GM12801 (cell line): ENCODE measurements around the gene ADAMTS18.

Experiments
- TF ChIP-seq, protein P1 (sequence below): IDR thresholded peaks from one replicate; pipeline ENCODE4 v1.5.1; 2011; ENCODE audit warnings: control low read depth; ENCODE audit not compliant: insufficient read length; ENCODE audit errors: extremely low read depth

The ADAMTS18 gene

DNA sequence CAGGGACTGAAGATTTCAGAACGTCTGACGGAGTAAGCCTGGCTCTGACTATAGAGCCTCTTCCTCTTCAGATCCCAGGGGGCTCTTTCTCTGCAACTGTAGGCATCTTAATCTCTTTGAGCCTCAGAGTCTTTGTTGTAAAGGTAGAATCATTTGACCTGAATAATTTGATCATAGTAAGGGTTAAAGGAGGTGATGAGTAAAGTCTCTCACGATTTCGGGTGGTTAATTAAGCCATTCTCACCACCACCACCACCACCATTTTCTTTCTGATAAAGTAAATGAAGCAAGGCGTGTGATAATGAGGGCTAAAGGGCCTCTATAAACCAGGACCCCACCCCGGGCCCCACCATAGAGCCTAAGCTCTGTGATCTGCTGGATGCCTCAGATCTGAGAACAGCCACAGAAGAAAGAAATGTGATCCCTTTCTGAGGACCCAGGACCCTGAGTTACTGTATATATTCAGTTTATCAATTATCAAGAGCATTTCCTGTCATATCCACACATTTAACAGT, 33.0 kb upstream of the ADAMTS18 start:
- TF ChIP-seq, protein P1, sequence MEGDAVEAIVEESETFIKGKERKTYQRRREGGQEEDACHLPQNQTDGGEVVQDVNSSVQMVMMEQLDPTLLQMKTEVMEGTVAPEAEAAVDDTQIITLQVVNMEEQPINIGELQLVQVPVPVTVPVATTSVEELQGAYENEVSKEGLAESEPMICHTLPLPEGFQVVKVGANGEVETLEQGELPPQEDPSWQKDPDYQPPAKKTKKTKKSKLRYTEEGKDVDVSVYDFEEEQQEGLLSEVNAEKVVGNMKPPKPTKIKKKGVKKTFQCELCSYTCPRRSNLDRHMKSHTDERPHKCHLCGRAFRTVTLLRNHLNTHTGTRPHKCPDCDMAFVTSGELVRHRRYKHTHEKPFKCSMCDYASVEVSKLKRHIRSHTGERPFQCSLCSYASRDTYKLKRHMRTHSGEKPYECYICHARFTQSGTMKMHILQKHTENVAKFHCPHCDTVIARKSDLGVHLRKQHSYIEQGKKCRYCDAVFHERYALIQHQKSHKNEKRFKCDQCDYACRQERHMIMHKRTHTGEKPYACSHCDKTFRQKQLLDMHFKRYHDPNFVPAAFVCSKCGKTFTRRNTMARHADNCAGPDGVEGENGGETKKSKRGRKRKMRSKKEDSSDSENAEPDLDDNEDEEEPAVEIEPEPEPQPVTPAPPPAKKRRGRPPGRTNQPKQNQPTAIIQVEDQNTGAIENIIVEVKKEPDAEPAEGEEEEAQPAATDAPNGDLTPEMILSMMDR = no peak

DNA sequence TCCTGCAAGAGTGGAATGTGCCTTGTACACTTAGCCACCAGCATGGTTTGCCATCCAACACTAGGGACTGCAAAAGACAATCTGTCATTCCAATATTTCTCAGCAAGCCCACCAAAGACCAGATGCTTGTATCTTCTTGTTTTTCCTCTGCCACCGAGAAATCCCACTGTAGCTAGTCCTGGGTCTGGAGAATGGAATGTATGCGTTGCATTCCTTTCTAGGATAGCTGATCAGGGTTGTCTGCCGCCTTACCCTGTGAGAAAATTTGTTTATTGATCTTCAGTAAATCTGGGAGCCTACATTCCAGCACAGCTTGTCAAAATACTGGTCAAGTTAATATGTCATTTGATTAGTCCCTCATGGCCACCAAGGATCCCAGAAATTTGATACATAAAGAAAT, 28.1 kb upstream of the ADAMTS18 start:
- TF ChIP-seq, protein P1 = no peak

DNA sequence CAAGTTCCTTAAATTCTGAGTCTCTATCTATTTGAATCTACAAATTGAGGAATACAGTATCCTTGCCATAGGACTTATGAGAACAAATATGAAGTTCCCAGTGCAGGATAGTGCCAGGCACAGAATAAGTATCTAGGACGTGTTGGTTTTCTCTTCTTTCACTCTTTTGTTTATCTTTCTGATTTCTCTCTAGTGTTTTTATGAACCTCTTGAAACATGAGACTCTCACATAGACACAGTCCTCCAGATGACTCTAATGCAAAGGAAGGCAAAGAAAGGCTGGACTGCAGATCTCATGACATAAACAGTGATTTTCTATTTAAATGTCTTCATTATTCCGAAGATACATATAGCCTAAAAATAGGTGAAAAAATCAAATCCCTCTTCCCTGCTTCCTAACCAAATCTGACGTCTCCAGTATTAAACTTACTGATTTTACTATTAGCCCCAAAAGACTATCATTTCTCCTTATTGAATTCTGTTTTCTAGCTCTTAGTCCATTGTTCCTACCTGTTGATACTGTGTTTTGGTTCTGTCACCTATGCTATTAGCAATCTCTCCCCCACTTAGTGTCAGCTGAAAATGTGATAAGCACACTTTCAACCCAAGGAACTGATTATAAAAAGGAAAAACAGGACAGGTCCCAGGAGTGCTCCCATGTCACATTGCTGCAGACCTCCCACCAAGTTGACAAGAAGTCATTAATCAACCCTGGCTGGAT, 24.9 kb upstream of the ADAMTS18 start:
- TF ChIP-seq, protein P1 = no peak

DNA sequence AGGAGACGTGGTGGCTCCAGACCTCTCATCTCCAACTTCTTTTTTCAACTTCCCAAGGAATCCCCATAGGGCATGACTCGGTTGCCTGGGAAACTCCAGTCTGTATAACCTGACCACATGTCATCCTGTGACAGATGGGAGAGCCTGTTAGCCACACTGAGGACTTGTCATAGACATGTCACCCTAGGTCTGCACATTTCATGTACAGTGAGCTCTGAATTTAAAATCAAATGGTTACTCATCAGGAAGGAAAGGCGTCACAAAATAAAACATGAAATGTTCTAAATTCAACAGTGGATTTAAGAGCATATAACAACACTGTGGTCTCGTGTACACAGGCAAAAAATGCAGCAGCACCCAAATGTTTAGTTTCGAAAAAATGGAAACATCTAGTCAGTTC, 22.2 kb upstream of the ADAMTS18 start:
- TF ChIP-seq, protein P1 = no peak

DNA sequence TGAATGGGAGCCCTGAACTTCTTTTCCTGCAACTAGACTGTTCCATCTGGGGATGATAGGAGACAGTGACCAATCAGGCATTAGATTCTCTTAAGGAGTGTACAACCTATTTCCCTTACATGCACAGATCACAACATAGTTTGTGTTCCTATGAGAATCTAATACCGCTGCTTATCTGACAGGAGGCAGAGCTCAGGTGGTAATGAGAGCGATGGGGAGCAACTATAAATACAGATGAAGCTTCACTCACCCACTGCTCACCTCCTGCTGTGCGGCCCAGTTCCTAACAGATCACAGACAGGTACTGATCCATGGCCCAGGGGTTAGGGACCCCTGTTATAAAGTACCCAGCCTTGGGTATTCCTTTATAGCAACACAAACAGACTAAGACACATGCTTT, 17.4 kb upstream of the ADAMTS18 start:
- TF ChIP-seq, protein P1 = no peak

DNA sequence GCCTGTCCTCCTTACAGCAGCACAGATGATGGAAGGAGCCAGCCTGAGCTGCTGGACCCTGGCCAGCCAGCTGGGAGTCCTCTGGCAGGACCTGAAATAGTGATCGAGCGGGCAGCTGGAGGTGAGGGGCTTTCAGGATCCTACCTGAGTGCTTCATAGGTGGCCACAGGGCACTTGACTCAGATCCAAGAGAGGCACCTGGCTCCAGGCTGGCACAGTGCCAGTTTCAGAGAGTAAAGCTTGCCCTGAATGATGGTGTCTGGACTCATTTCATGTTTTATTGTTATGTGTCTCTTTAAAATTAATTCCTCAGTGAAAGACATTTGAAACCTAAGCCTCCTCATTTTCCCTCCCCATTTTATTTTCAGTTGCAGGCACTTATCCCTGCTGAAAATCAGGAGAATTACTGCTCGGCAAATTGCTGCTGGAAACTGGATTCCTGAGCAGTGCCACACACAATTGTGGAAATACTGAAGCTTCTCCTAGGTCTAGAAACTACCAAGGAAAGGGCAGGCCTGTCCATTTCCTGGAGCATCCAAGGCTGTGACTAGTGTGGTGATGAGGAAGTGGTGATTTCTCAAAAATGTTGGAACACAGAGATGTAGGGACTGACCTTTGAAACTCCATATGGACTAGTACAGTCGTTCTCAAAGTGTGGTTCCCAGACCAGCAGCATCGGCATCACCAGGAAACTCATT, 16.1 kb upstream of the ADAMTS18 start:
- TF ChIP-seq, protein P1 = no peak

DNA sequence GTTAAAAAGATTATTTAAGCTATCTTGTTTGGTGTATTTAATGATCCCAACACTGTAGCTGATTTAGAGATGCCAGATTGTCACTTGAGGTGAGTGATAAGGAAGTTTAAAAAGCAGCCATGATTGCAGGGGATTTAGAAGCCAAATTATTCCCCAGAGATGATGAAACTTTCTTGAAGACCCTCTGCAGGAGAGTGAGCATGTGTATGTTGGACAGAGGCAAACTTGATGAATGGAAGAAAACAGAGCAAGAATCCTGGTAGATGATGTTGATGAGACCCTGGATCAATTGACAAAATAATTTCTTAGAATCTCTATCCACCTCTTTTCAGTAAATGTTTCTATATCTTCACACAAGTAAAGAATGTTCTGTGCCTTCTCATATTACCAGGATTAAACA, 14.4 kb upstream of the ADAMTS18 start:
- TF ChIP-seq, protein P1 = no peak
